Kidney capillary endothelial cell (primary cell): ENCODE measurements around the gene C10orf105.

Source experiments
- DNase-seq: peaks from one replicate; pipeline ENCODE4 v3.0.0-alpha.2; 2018; ENCODE audit warnings: low spot score

Gene C10orf105

GRCh38 chr10:71715860-71716259 is 3.7 kb downstream of the C10orf105 start:
- no peak for DNase-seq

- DNase-seq = no peak
Observed at GRCh38 chr10:71715026-71715425, 4.6 kb downstream of the C10orf105 start.

- DNase-seq = no peak
Observed at GRCh38 chr10:71714592-71714991, 5.0 kb downstream of the C10orf105 start.

- no peak for DNase-seq
Observed at GRCh38 chr10:71714031-71714410, 5.6 kb downstream of the C10orf105 start.

- no peak for DNase-seq
Observed at GRCh38 chr10:71713135-71714030, 6.2 kb downstream of the C10orf105 start.

- no peak for DNase-seq
Observed at GRCh38 chr10:71712572-71713134, 6.9 kb downstream of the C10orf105 start.

GRCh38 chr10:71712170-71712569 is 7.4 kb downstream of the C10orf105 start:
- no peak for DNase-seq

GRCh38 chr10:71711052-71711623 is 8.4 kb downstream of the C10orf105 start:
- no peak for DNase-seq

- DNase-seq = no peak
Observed at GRCh38 chr10:71710519-71710918, 9.1 kb downstream of the C10orf105 start.

GRCh38 chr10:71708897-71709882 is 10.4 kb downstream of the C10orf105 start:
- DNase-seq = no peak

- peak; percentile 25 for DNase-seq
Observed at GRCh38 chr10:71708301-71708703, 11.3 kb downstream of the C10orf105 start.

- DNase-seq = no peak
Observed at GRCh38 chr10:71707240-71707789, 12.3 kb downstream of the C10orf105 start.

- DNase-seq = no peak
Observed at GRCh38 chr10:71706216-71707121, 13.1 kb downstream of the C10orf105 start.

- DNase-seq = no peak
Observed at GRCh38 chr10:71705582-71705981, 14.0 kb downstream of the C10orf105 start.

- no peak for DNase-seq
Observed at GRCh38 chr10:71704816-71705215, 14.8 kb downstream of the C10orf105 start.

- DNase-seq = no peak
Observed at GRCh38 chr10:71703577-71703976, 16.0 kb downstream of the C10orf105 start.

GRCh38 chr10:71701496-71702132 is 18.0 kb downstream of the C10orf105 start:
- DNase-seq = no peak

- DNase-seq = no peak
Observed at GRCh38 chr10:71700731-71701368, 18.7 kb downstream of the C10orf105 start.

GRCh38 chr10:71698737-71699136 is 20.8 kb downstream of the C10orf105 start:
- no peak for DNase-seq
